HEK293 (cell line): ENCODE measurements around the gene LAMTOR3.

ENCODE experiments used
- CTCF ChIP-seq: fragments of 450-650 bp; formaldehyde crosslinking; IDR thresholded peaks from 2 replicates; pipeline ENCODE4 v1.5.1; 2016; ENCODE audit warnings: missing biosample characterization, missing genetic modification characterization
- ZNF121 ChIP-seq: fragments of 450-650 bp; formaldehyde crosslinking; IDR thresholded peaks from 2 replicates; pipeline ENCODE4 v1.5.1; 2016; ENCODE audit warnings: missing biosample characterization, missing genetic modification characterization
- ZNF513 ChIP-seq: fragments of 450-650 bp; IDR thresholded peaks from 2 replicates; pipeline ENCODE4 v1.5.1; 2018; ENCODE audit warnings: missing biosample characterization, missing genetic modification characterization
- ZNF596 ChIP-seq: fragments of 450-650 bp; IDR thresholded peaks from 2 replicates; pipeline ENCODE4 v1.5.0; 2018; ENCODE audit warnings: missing biosample characterization, mild to moderate bottlenecking, missing genetic modification characterization, moderate library complexity

GRCh38 chr4:99853999-99854398, 40.2 kb downstream of the LAMTOR3 start:
- TF ChIP-seq ZNF513 (tag by site-specific recombination) (no peak), ZNF596 (tag by site-specific recombination) (no peak), ZNF121 (tag by site-specific recombination) (no peak), CTCF (tag by site-specific recombination) (no peak)
